Activated CD4-positive, alpha-beta T cell treated with anti-CD3 and anti-CD28 coated beads, Interleukin-2, amount 10 ng/mL, durations not matched to agents 7 days and 5 days (primary cell): ENCODE results near the gene ADAM15. TPM values are rescaled to one million over a fixed set of nuclear protein-coding genes. Genes with fewer than 3 reads are reported as not detected.

Experiments used
- CTCF ChIA-PET: fragments of 350-600 bp; sonication (Branson Sonifier 250); formaldehyde crosslinking; loops from one replicate; lab custom pipeline; 2021; ENCODE audit warnings: antibody characterized with exemption; lab: Charles Lee
- POLR2A ChIA-PET: fragments of 350-600 bp; sonication (Branson Sonifier 250); formaldehyde crosslinking; loops from one replicate; lab custom pipeline; 2021; ENCODE audit warnings: antibody characterized with exemption; lab: Charles Lee
- DNase-seq: peaks from one replicate; pipeline ENCODE4 v3.0.0-alpha.2; 2020
- H3K27ac Mint-ChIP-seq: one replicate; pipeline ENCODE4 v1.8.0; 2021; ENCODE audit warnings: mild to moderate bottlenecking, moderate library complexity, mixed read lengths
- H3K27me3 Mint-ChIP-seq: one replicate; pipeline ENCODE4 v1.8.0; 2021; ENCODE audit warnings: mixed read lengths
- H3K36me3 Mint-ChIP-seq: one replicate; pipeline ENCODE4 v1.8.0; 2021; ENCODE audit warnings: low read depth, mixed read lengths
- H3K4me1 Mint-ChIP-seq: one replicate; pipeline ENCODE4 v1.8.0; 2021; ENCODE audit warnings: mixed read lengths
- H3K4me3 Mint-ChIP-seq: one replicate; pipeline ENCODE4 v1.8.0; 2021; ENCODE audit warnings: mild to moderate bottlenecking, moderate library complexity, mixed read lengths
- H3K9me3 Mint-ChIP-seq: one replicate; pipeline ENCODE4 v1.8.0; 2021; ENCODE audit warnings: mixed read lengths
- total RNA-seq, 2 experiments: library from RNA; stranded (reverse); gene quantifications; one replicate each; pipeline ENCODE4 v1.2.3, GENCODE V29; 2021

ADAM15 gene
- total RNA-seq, 2 experiments from 2014 or later = 40.2 to 45.0 TPM

GRCh38 chr1:155072531-155073289 is 21.6 kb downstream of the ADAM15 start:
- Mint-ChIP-seq H3K36me3 (peaks cover 9% of the 10 kb centered on the region), H3K9me3 (no peaks in the 10 kb centered on the region), H3K27me3 (peaks cover 8% of the 10 kb centered on the region), H3K27ac (peak overlapping the region; percentile 58), H3K4me1 (peaks cover 62% of the 10 kb centered on the region), H3K4me3 (no peak overlapping the region)
- CTCF ChIA-PET = interaction anchor here (0.8 to 1.6 kb wide), 7 partner anchors 11 to 100 kb away, joined by 3 to 7 read pairs (median 4); partner anchors contain the start of genes ADAM15 and LENEP
- POLR2A ChIA-PET = no interaction called here
- DNase-seq = no peak

DNA sequence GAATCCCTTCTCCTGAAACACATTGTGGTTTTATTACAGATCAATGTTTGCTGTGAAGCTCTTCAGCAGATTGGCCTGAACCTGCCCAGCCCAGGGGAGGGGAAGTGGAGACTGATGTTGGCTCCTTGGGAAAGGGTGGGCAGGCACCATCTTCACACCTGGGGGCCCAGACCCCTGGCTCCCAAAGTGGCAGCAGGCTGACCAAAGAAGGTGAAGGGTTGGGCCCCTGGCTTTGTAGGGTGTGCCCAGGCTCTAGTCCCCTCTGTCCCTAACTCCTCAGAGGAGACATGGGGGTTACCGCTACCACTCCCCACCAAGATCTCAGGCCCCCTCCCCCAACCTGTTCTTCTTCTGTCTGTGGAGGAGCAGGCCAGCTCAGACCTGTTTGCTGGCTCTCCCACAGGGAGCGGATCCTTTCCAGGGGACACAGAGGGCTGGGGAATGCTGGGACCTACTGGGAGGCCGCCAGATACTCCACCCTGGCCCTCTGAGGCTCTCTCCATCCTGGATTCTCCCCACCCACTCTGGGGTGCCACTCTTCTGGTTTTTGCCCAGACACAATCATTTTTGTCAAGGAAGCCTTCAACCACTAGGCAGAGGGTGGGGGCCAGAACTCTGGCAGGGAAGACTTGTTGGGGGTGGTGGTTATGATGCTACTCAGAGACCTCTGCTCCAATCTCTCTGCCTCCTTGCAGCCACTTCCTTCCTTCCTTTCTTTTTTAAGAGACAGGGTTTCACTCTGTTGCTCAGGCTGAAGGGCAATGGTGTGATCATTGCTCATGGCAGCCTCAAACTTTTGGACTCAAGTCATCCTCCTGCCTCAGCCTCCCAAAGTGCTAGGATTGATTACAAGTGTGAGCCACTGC is 22.5 kb downstream of the ADAM15 start:
- peaks cover 69% of the 10 kb centered on the region for H3K4me1 Mint-ChIP-seq
- ChIA-PET CTCF (interaction anchor here (0.8 to 3.3 kb wide), 5 partner anchors 10 to 22 kb away, joined by 3 to 24 read pairs (median 6); partner anchors contain the start of gene ADAM15), POLR2A (no interaction called here)
- no peaks in the 10 kb centered on the region for H3K9me3 Mint-ChIP-seq
- peaks cover 7% of the 10 kb centered on the region for H3K36me3 Mint-ChIP-seq
- peak overlapping the region; percentile 58 for H3K27ac Mint-ChIP-seq
- peak; percentile 58 for DNase-seq
- no peak overlapping the region for H3K4me3 Mint-ChIP-seq
- H3K27me3 Mint-ChIP-seq = peaks cover 16% of the 10 kb centered on the region

DNA sequence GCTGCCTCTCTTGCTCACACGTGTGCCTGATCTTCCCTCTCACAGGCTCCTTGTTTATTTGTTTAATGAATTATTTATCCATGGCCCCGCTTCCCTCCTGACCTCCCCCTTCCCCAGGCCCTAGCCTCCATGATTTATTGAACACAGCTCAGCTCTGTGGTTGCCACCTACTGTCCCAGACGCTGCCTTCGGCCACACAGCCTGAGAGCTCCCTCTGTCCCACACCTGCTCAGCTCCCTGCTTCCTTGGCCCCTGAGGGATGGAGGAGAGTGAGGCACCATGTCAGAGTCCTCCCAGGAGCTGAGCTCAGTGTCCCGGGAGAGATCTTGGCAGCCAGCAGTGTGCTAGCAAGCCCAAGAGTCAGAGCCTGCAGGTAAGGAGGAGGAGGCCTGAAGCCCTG is 24.4 kb downstream of the ADAM15 start:
- DNase-seq = no peak
- Mint-ChIP-seq H3K36me3 (peaks cover 4% of the 10 kb centered on the region), H3K4me1 (peaks cover 76% of the 10 kb centered on the region), H3K9me3 (no peaks in the 10 kb centered on the region), H3K27me3 (peaks cover 29% of the 10 kb centered on the region), H3K4me3 (no peak overlapping the region), H3K27ac (no peak overlapping the region)
- ChIA-PET CTCF (interaction anchor here (0.8 to 3.3 kb wide), 10 partner anchors 9 to 97 kb away, joined by 3 to 24 read pairs (median 4); partner anchors contain the start of genes ADAM15, EFNA4 and KRTCAP2), POLR2A (interaction anchor here (0.6 kb wide), 1 partner anchor 84 kb away, joined by 5 read pairs; no protein-coding TSS in a partner anchor)

DNA sequence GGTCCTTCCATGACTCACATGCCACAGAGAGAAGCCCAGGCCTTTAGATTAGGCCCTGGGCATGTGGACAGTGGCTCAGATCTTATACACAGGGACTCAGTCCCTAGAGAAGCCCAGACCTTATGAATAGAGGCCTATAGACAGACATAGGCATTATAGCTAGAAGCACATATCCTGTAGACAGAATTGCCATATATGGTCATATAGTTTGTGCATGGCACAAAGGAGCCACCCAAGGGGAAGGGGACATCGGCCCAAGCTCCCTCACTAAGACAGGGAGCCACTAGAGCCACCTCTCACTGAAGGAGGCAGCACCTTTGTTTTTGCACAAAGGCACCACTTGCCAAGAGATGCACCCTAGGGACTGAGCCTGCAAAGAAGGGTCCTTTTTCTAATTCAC is 25.3 kb downstream of the ADAM15 start:
- peaks cover 4% of the 10 kb centered on the region for H3K36me3 Mint-ChIP-seq
- DNase-seq = no peak
- peaks cover 34% of the 10 kb centered on the region for H3K27me3 Mint-ChIP-seq
- no peaks in the 10 kb centered on the region for H3K9me3 Mint-ChIP-seq
- H3K4me3 Mint-ChIP-seq = no peak overlapping the region
- CTCF ChIA-PET = interaction anchor here (0.8 to 3.3 kb wide), 7 partner anchors 9 to 90 kb away, joined by 3 to 24 read pairs (median 4); partner anchors contain the start of genes ADAM15 and EFNA4
- peaks cover 79% of the 10 kb centered on the region for H3K4me1 Mint-ChIP-seq
- POLR2A ChIA-PET = interaction anchor here (0.6 kb wide), 1 partner anchor 84 kb away, joined by 5 read pairs; no protein-coding TSS in a partner anchor
- H3K27ac Mint-ChIP-seq = peak overlapping the region; percentile 31

DNA sequence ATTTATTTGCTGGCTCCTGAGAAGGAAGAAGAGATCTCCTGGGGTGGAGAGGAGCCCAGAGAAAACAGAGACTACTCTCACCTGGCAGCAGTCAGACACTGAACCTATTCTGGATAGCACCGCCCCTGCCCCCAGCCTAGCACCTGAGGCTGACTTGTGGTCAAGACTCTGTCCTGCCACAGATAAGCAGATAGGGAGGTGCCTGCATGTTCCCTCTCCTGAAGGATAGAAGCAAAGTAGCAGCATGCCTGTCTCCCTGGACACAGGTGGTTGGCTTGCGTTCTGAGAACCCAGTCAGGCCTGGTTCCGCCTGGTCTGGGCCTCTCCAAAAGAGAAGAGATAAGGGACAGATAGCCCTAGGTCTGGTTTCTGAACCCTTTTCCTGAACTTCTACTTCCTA is 26.2 kb downstream of the ADAM15 start:
- H3K9me3 Mint-ChIP-seq = no peaks in the 10 kb centered on the region
- peaks cover 7% of the 10 kb centered on the region for H3K36me3 Mint-ChIP-seq
- DNase-seq = no peak
- ChIA-PET CTCF (interaction anchor here (1.0 to 3.3 kb wide), 5 partner anchors 8 to 89 kb away, joined by 3 to 24 read pairs (median 3); partner anchors contain the start of gene EFNA4), POLR2A (no interaction called here)
- H3K27me3 Mint-ChIP-seq = peaks cover 35% of the 10 kb centered on the region
- no peak overlapping the region for H3K4me3 Mint-ChIP-seq
- H3K27ac Mint-ChIP-seq = no peak overlapping the region
- H3K4me1 Mint-ChIP-seq = peaks cover 76% of the 10 kb centered on the region

GRCh38 chr1:155077758-155078445 is 26.8 kb downstream of the ADAM15 start:
- peaks cover 7% of the 10 kb centered on the region for H3K36me3 Mint-ChIP-seq
- H3K27ac Mint-ChIP-seq = no peak overlapping the region
- peaks cover 41% of the 10 kb centered on the region for H3K27me3 Mint-ChIP-seq
- peaks cover 75% of the 10 kb centered on the region for H3K4me1 Mint-ChIP-seq
- H3K4me3 Mint-ChIP-seq = no peak overlapping the region
- no peak for DNase-seq
- ChIA-PET POLR2A (no interaction called here), CTCF (interaction anchor here (0.7 to 2.2 kb wide), 5 partner anchors 10 to 89 kb away, joined by 3 to 7 read pairs (median 5); partner anchors contain the start of gene EFNA4)
- H3K9me3 Mint-ChIP-seq = no peaks in the 10 kb centered on the region

- H3K4me1 Mint-ChIP-seq = peaks cover 71% of the 10 kb centered on the region
- H3K27me3 Mint-ChIP-seq = peaks cover 47% of the 10 kb centered on the region
- H3K4me3 Mint-ChIP-seq = peak within 1 kb of the TSS; percentile 41
- ChIA-PET POLR2A (no interaction called here), CTCF (interaction anchor here (0.7 to 2.2 kb wide), 9 partner anchors 9 to 94 kb away, joined by 3 to 7 read pairs (median 4); partner anchors contain the start of genes EFNA4 and KRTCAP2)
- no peaks in the 10 kb centered on the region for H3K9me3 Mint-ChIP-seq
- H3K27ac Mint-ChIP-seq = peak within 1 kb of the TSS; percentile 2
- peaks cover 7% of the 10 kb centered on the region for H3K36me3 Mint-ChIP-seq
- DNase-seq = peak; percentile 44
Observed at GRCh38 chr1:155078469-155079209, 27.5 kb downstream of the ADAM15 start, which contains the start of gene EFNA3. TSS of gene EFNA3 (plus strand) at chr1:155078837. CDS start at chr1:155078942, 105 bp downstream.

DNA sequence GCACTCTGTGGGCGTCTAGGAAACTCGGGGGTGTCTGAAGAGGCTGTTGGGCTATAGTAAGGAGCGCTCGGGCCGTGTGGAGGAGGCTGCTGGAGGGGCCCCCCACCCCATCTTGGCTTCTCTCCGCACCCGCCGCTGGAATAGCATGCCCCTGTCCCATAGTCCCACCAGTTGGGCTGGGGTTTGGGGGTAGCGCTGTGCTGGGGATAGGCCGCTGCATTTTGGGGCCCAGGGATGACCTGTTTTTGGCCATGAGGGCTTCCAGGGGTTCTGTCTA is 28.0 kb downstream of the ADAM15 start:
- no peaks in the 10 kb centered on the region for H3K9me3 Mint-ChIP-seq
- H3K4me3 Mint-ChIP-seq = peak overlapping the region; percentile 41
- peaks cover 71% of the 10 kb centered on the region for H3K4me1 Mint-ChIP-seq
- H3K27ac Mint-ChIP-seq = no peak overlapping the region
- POLR2A ChIA-PET = no interaction called here
- H3K36me3 Mint-ChIP-seq = peaks cover 7% of the 10 kb centered on the region
- H3K27me3 Mint-ChIP-seq = peaks cover 52% of the 10 kb centered on the region
- no peak for DNase-seq
- CTCF ChIA-PET = interaction anchor here (0.7 to 2.2 kb wide), 7 partner anchors 9 to 93 kb away, joined by 3 to 6 read pairs (median 4); partner anchors contain the start of gene KRTCAP2

GRCh38 chr1:155079487-155080311 is 28.6 kb downstream of the ADAM15 start:
- Mint-ChIP-seq H3K36me3 (peaks cover 7% of the 10 kb centered on the region), H3K9me3 (no peaks in the 10 kb centered on the region), H3K4me3 (peak overlapping the region; percentile 41), H3K27me3 (peaks cover 54% of the 10 kb centered on the region), H3K27ac (peak overlapping the region; percentile 2), H3K4me1 (peaks cover 72% of the 10 kb centered on the region)
- ChIA-PET POLR2A (no interaction called here), CTCF (interaction anchor here (0.9 to 2.2 kb wide), 9 partner anchors 9 to 93 kb away, joined by 3 to 7 read pairs (median 4); partner anchors contain the start of gene KRTCAP2)
- no peak for DNase-seq

DNA sequence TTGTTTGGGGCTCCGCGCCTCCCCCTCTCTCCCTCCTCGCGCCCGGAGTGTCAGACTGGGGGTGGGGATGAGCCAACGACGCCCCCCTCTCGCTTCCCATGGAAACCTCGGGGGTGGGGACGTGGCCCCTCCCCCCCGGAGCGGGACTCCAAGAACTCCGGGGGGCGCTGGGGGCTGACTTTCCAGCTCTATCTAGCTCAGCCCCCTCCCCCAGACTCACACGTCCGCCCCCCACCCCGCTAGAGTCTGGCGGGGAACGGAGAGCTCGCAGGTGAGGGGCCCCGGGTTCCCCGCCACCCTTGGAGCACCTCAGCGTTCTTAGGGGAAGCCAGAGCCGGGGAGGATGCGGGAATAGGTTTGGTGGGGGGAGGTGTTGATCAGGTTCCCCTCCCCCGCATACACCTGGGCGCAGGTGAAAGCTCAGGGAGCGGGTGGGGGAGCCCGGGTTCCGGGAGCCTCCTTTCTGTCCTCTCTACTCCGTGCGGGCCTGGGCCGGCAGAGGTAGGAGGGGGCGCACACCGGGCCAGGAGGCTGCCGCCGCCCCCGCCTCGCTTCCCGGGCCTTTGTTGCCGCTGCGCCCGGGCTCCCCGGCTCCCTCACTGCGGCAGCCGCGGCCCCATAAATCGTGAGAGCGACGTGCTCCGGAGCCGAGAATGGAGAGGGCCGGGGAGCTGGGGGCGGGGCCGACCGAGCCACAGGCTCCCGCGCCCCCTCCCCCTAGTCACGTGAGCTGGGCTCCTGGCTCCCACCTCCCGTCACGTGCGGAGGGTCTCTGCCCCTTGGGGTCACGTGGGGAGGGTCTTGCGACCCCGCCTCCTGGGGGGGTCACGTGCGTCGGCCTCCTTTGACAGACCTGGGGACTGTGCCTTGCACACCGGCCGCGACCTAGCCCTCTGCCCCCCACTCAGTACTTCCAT is 29.5 kb downstream of the ADAM15 start:
- CTCF ChIA-PET = interaction anchor here (0.7 to 1.4 kb wide), 9 partner anchors 10 to 521 kb away, joined by 3 to 7 read pairs (median 3); partner anchors contain the start of genes ADAM15 and KRTCAP2
- Mint-ChIP-seq H3K27me3 (peaks cover 54% of the 10 kb centered on the region), H3K9me3 (no peaks in the 10 kb centered on the region), H3K27ac (no peak overlapping the region), H3K4me3 (no peak overlapping the region), H3K4me1 (peaks cover 71% of the 10 kb centered on the region), H3K36me3 (peaks cover 7% of the 10 kb centered on the region)
- peak; percentile 34 for DNase-seq
- POLR2A ChIA-PET = no interaction called here
